ENCODE results near the gene LRRFIP1.
"Not testable (repeated sequence)": the region's sequence is repeated elsewhere in the genome, so short reads cannot be mapped to it uniquely, and the experiment has no call there.

The LRRFIP1 gene

GRCh38 chr2:237754182-237754581 lies 126.8 kb downstream of the LRRFIP1 start:
- DNase-seq = no peak

GRCh38 chr2:237754626-237755248 lies 127.3 kb downstream of the LRRFIP1 start:
- DNase-seq = no peak

GRCh38 chr2:237757616-237758015 lies 130.2 kb downstream of the LRRFIP1 start:
- DNase-seq = no peak

GRCh38 chr2:237758185-237758584 lies 130.8 kb downstream of the LRRFIP1 start:
- DNase-seq = no peak

- no peak for DNase-seq
Observed at GRCh38 chr2:237759176-237759575, 131.8 kb downstream of the LRRFIP1 start.

GRCh38 chr2:237760506-237761502 lies 133.4 kb downstream of the LRRFIP1 start:
- DNase-seq = no peak

GRCh38 chr2:237762291-237763182 lies 135.2 kb downstream of the LRRFIP1 start:
- DNase-seq = not testable (repeated sequence)

GRCh38 chr2:237763812-237764211 lies 136.4 kb downstream of the LRRFIP1 start:
- DNase-seq = no peak

- not testable (repeated sequence) for DNase-seq
Observed at GRCh38 chr2:237765122-237765521, 137.7 kb downstream of the LRRFIP1 start.

- DNase-seq = no peak
Observed at GRCh38 chr2:237765875-237766274, 138.5 kb downstream of the LRRFIP1 start.

GRCh38 chr2:237766340-237766739 lies 139.0 kb downstream of the LRRFIP1 start:
- DNase-seq = no peak

- DNase-seq = no peak
Observed at GRCh38 chr2:237772513-237772912, 145.1 kb downstream of the LRRFIP1 start.

GRCh38 chr2:237773826-237774225 lies 146.4 kb downstream of the LRRFIP1 start:
- DNase-seq = no peak

GRCh38 chr2:237774811-237775553 lies 147.6 kb downstream of the LRRFIP1 start:
- peak; percentile 18 for DNase-seq

- no peak for DNase-seq
Observed at GRCh38 chr2:237779521-237779920, 152.1 kb downstream of the LRRFIP1 start.

- DNase-seq = no peak
Observed at GRCh38 chr2:237782181-237782580, 154.8 kb downstream of the LRRFIP1 start.

- not testable (repeated sequence) for DNase-seq
Observed at GRCh38 chr2:237783678-237784077, 156.3 kb downstream of the LRRFIP1 start.

- no peak for DNase-seq
Observed at GRCh38 chr2:237786936-237787335, 159.5 kb downstream of the LRRFIP1 start.

GRCh38 chr2:237790353-237790752 lies 163.0 kb downstream of the LRRFIP1 start:
- no peak for DNase-seq

GRCh38 chr2:237791977-237792727 lies 164.8 kb downstream of the LRRFIP1 start:
- DNase-seq = no peak

- no peak for DNase-seq
Observed at GRCh38 chr2:237797253-237797652, 169.9 kb downstream of the LRRFIP1 start.

Data from DMS79 treated with DMSO at 0.1 percent for 48 hours (cell line).